GM12872 (cell line): Measurements from ENCODE around the gene ITGAX.

Source experiments
- TF ChIP-seq, protein P1 (sequence below): IDR thresholded peaks from 3 replicates; pipeline ENCODE4 v1.5.1; 2011; ENCODE audit warnings: low read depth, mild to moderate bottlenecking, low read length, moderate library complexity; ENCODE audit not compliant: insufficient read depth

The ITGAX gene

DNA sequence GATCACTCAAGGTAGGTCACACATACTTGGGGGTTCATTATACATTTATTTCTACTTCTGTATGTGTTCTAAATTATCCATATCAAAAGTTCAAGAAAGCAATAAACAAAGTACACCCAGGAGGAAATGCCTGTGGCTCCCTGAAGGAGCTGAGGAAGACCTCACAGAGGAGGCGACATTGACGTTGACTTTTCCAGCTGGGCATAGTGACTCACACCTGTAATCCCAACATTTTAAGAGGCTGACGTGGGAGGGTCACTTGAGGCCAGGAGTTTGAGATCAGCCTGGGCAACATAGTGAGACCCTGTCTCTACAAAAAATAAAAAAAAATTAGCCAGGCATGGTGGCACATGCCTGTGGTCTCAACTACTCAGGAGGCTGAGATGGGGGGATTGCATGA is 54.5 kb downstream of the ITGAX start:
- TF ChIP-seq, protein P1, sequence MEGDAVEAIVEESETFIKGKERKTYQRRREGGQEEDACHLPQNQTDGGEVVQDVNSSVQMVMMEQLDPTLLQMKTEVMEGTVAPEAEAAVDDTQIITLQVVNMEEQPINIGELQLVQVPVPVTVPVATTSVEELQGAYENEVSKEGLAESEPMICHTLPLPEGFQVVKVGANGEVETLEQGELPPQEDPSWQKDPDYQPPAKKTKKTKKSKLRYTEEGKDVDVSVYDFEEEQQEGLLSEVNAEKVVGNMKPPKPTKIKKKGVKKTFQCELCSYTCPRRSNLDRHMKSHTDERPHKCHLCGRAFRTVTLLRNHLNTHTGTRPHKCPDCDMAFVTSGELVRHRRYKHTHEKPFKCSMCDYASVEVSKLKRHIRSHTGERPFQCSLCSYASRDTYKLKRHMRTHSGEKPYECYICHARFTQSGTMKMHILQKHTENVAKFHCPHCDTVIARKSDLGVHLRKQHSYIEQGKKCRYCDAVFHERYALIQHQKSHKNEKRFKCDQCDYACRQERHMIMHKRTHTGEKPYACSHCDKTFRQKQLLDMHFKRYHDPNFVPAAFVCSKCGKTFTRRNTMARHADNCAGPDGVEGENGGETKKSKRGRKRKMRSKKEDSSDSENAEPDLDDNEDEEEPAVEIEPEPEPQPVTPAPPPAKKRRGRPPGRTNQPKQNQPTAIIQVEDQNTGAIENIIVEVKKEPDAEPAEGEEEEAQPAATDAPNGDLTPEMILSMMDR = no peak

DNA sequence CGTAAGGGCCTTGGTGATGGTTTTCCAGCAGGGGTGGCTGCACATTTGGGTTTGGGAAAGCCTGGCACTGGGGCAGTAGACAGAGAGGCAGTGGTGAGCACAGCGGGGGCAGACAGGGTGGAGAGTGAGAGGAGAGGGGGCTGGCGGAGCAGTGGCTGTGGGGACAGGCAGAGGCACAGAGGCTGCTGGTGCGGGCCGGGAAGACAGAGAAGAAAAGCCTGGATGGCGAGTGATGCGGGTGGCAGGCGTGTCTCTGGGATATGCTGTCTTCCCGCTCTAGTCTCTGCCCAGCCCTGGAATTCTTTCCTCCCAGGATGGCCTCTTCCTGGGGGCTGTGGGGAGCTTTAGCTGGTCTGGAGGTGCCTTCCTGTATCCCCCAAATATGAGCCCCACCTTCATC is 55.1 kb downstream of the ITGAX start:
- TF ChIP-seq, protein P1 = no peak

- TF ChIP-seq, protein P1 = no peak
Measured at GRCh38 chr16:31411024-31411844, 56.3 kb downstream of the ITGAX start.

GRCh38 chr16:31412750-31413149 is 57.8 kb downstream of the ITGAX start:
- TF ChIP-seq, protein P1 = no peak

GRCh38 chr16:31413381-31413780 is 58.4 kb downstream of the ITGAX start:
- TF ChIP-seq, protein P1 = no peak

DNA sequence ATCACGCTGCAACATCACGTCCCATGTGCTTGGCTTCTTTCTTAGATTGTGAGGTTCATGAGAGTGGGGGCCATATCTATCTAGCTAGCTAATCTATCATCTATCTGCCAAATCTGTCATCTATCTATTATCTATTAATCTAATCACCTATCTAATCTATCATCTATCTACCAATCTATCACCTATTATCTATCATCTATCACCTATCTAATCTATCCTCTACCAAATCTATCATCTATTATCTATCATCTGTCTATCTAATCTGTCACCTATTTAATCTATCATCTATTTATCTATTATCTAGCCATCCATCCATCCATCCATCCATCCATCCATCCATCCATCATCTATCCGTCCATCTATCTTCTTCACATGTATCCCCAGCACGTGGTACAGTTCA is 59.0 kb downstream of the ITGAX start:
- TF ChIP-seq, protein P1 = no peak

DNA sequence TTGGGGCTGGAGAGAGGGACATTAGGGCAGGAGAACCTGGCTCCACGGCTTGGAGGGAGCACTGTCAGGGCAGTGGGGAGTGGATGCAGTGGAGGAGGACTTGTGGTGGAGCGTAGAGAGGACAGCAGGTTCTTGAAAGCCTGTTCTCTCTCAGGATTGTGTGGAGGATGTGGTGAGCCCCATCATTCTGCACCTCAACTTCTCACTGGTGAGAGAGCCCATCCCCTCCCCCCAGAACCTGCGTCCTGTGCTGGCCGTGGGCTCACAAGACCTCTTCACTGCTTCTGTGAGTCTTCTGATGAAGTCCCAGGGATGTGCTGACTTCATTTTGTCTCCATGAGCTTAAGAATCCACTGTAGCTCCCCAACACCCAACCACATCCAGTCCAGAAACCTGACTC is 59.7 kb downstream of the ITGAX start:
- TF ChIP-seq, protein P1 = no peak
